Stimulated activated CD4-positive, alpha-beta T cell treated with anti-CD3 and anti-CD28 coated beads, Interleukin-15, amount 100 ng/mL, for 1 hour (primary cell): ENCODE data around the gene SIGLECL1.
"Not testable (repeated sequence)": the region's sequence is repeated elsewhere in the genome, so short reads cannot be mapped to it uniquely, and the experiment has no call there.

Experiments
- DNase-seq, 2 donors: peaks; one replicate each; pipeline ENCODE4 v3.0.0-alpha.2; 2020; ENCODE audit warnings: low read depth in 1 of 2, low spot score in 1 of 2

The SIGLECL1 gene

GRCh38 chr19:51250786-51251467 lies at the start of gene SIGLECL1:
SIGLECL1 (plus strand) TSS chr19:51251080; CDS start chr19:51264073, 12,993 bp downstream.
- no peak for DNase-seq

- no peak for DNase-seq
Measured at GRCh38 chr19:51201712-51202111, 49.2 kb upstream of the SIGLECL1 start.

- no peak for DNase-seq
Measured at GRCh38 chr19:51203916-51204315, 47.0 kb upstream of the SIGLECL1 start.

- DNase-seq = no peak
Measured at GRCh38 chr19:51204321-51204720, 46.6 kb upstream of the SIGLECL1 start.

GRCh38 chr19:51207747-51208146 lies 43.1 kb upstream of the SIGLECL1 start:
- no peak for DNase-seq

GRCh38 chr19:51210191-51210784 lies 40.6 kb upstream of the SIGLECL1 start:
- DNase-seq = no peak

GRCh38 chr19:51210874-51211361 lies 40.0 kb upstream of the SIGLECL1 start:
- DNase-seq = not testable (repeated sequence)

GRCh38 chr19:51211833-51212232 lies 39.0 kb upstream of the SIGLECL1 start:
- no peak for DNase-seq

GRCh38 chr19:51219307-51219706 lies 31.6 kb upstream of the SIGLECL1 start:
- no peak for DNase-seq

GRCh38 chr19:51219971-51220370 lies 30.9 kb upstream of the SIGLECL1 start:
- DNase-seq = no peak

GRCh38 chr19:51220996-51221395 lies 29.9 kb upstream of the SIGLECL1 start:
- no peak for DNase-seq

- no peak for DNase-seq
Measured at GRCh38 chr19:51224163-51224641, 26.7 kb upstream of the SIGLECL1 start.

- DNase-seq = not testable (repeated sequence)
Measured at GRCh38 chr19:51224898-51225393, 25.9 kb upstream of the SIGLECL1 start, which contains the start of gene CD33. CD33 (plus strand) TSS chr19:51225080; CDS start chr19:51225119, 39 bp downstream.

- no peak for DNase-seq
Measured at GRCh38 chr19:51226067-51226466, 24.8 kb upstream of the SIGLECL1 start.

GRCh38 chr19:51227326-51227725 lies 23.6 kb upstream of the SIGLECL1 start:
- no peak for DNase-seq

GRCh38 chr19:51227966-51228365 lies 22.9 kb upstream of the SIGLECL1 start:
- DNase-seq = no peak

GRCh38 chr19:51240866-51241265 lies 10.0 kb upstream of the SIGLECL1 start:
- DNase-seq = no peak

- no peak for DNase-seq
Measured at GRCh38 chr19:51242881-51243630, 7.8 kb upstream of the SIGLECL1 start.

- DNase-seq = no peak
Measured at GRCh38 chr19:51246164-51246552, 4.7 kb upstream of the SIGLECL1 start.

GRCh38 chr19:51247972-51248590 lies 2.8 kb upstream of the SIGLECL1 start:
- no peak for DNase-seq

- DNase-seq = no peak
Measured at GRCh38 chr19:51251468-51251820, 564 bp downstream of the SIGLECL1 start.
